PC-3 (cell line): Measurements from ENCODE around the gene SLC45A3. TPM values are rescaled to one million over a fixed set of nuclear protein-coding genes. Genes with fewer than 3 reads are reported as not detected.

Experiments used
- ATAC-seq: fragments of 200-7000 bp; cut with Tn5 transposase; 2 replicates; pipeline ENCODE4 v1.9.1; 2020; ENCODE audit warnings: mild to moderate bottlenecking, moderate library complexity
- BruUV-seq: library from RNA; stranded (reverse); fragments of 400-500 nt; replicated peaks from 2 replicates; lab custom pipeline; 2021; lab: Mats Ljungman, UMichigan
- CTCF ChIA-PET: fragments of 300-600 bp; sonication (Branson Sonifier 250); formaldehyde crosslinking; loops from one replicate; lab custom pipeline; 2022; ENCODE audit warnings: antibody characterized with exemption; lab: Charles Lee
- POLR2A ChIA-PET: fragments of 300-600 bp; sonication (Branson Sonifier 250); formaldehyde crosslinking; loops from one replicate; lab custom pipeline; 2022; ENCODE audit warnings: antibody characterized with exemption; ENCODE audit not compliant: unreplicated experiment; lab: Charles Lee
- DNase-seq: peaks from one replicate; pipeline ENCODE4 v3.0.0-alpha.2; 2015
- H2AFZ ChIP-seq: fragments of 300-600 bp; sonication (generic); 2 replicates; pipeline ENCODE4 v1.6.0; 2016; ENCODE audit warnings: antibody characterized with exemption, low read length
- H3F3A ChIP-seq: fragments of 300-600 bp; sonication (generic); one replicate; pipeline ENCODE4 v1.6.0; 2017; ENCODE audit warnings: antibody characterized with exemption, low read length, control low read depth, mild to moderate bottlenecking; ENCODE audit not compliant: unreplicated experiment
- H3K27ac ChIP-seq: fragments of 300-600 bp; sonication (generic); 2 replicates; pipeline ENCODE4 v1.5.1; 2016; ENCODE audit warnings: mild to moderate bottlenecking, low read length
- H3K27me3 ChIP-seq: fragments of 300-600 bp; sonication (generic); 2 replicates; pipeline ENCODE4 v1.6.1; 2016; ENCODE audit warnings: low read length, mixed read lengths
- H3K36me3 ChIP-seq: fragments of 300-600 bp; sonication (generic); 2 replicates; pipeline ENCODE4 v1.6.1; 2016; ENCODE audit warnings: low read depth, mixed run types, low read length, mixed read lengths
- H3K4me1 ChIP-seq: fragments of 300-600 bp; sonication (generic); 2 replicates; pipeline ENCODE4 v1.5.1; 2016; ENCODE audit warnings: low read length; ENCODE audit not compliant: insufficient read depth
- H3K4me2 ChIP-seq: fragments of 300-600 bp; sonication (generic); 2 replicates; pipeline ENCODE4 v1.6.0; 2016; ENCODE audit warnings: low read length
- H3K4me3 ChIP-seq: fragments of 300-600 bp; sonication (generic); 2 replicates; pipeline ENCODE4 v1.5.1; 2016; ENCODE audit warnings: mild to moderate bottlenecking, low read length, mixed read lengths
- H3K79me2 ChIP-seq: fragments of 300-600 bp; sonication (generic); 2 replicates; pipeline ENCODE4 v1.6.1; 2017; ENCODE audit warnings: low read length, mixed read lengths
- H3K9ac ChIP-seq: fragments of 300-600 bp; sonication (generic); 2 replicates; pipeline ENCODE4 v1.6.0; 2016; ENCODE audit warnings: mild to moderate bottlenecking, low read length
- H3K9me2 ChIP-seq: fragments of 300-600 bp; sonication (generic); replicated peaks from 2 replicates; pipeline ENCODE4 v1.6.1; 2016; ENCODE audit warnings: mixed run types, low read length, mixed read lengths
- H3K9me3 ChIP-seq: fragments of 300-600 bp; sonication (generic); 2 replicates; pipeline ENCODE4 v1.6.1; 2016; ENCODE audit warnings: low read length, mixed read lengths
- H4K20me1 ChIP-seq: fragments of 300-600 bp; sonication (generic); 2 replicates; pipeline ENCODE4 v1.6.1; 2016; ENCODE audit warnings: low read length, mixed read lengths
- EZH2 ChIP-seq: fragments of 300-600 bp; sonication (generic); IDR thresholded peaks from one replicate; pipeline ENCODE4 v1.6.1; 2017; ENCODE audit warnings: antibody characterized with exemption, mild to moderate bottlenecking, low read length; ENCODE audit not compliant: unreplicated experiment
- EZH2phosphoT487 ChIP-seq: fragments of 300-600 bp; sonication (generic); IDR thresholded peaks from 2 replicates; pipeline ENCODE4 v1.6.1; 2018; ENCODE audit warnings: mild to moderate bottlenecking, antibody characterized with exemption, low read length, borderline replicate concordance
- intact Hi-C: fragments of 100-400 bp; cut with micrococcal nuclease; formaldehyde crosslinking; loops from 2 replicates; pipeline ENCODE4 v1.9.0; 2023
- total RNA-seq: library from RNA; depleted of rRNA; stranded (reverse); fragments of >200 nt; gene quantifications from 2 replicates; pipeline ENCODE4 v1.2.3, GENCODE V29; 2014
- TF ChIP-seq, protein P1 (sequence below): fragments of 300-600 bp; sonication (generic); conservative IDR thresholded peaks from 2 replicates; pipeline ENCODE4 v1.5.1; 2017; ENCODE audit warnings: antibody characterized with exemption, low read depth, mild to moderate bottlenecking, low read length

SLC45A3 gene
- total RNA-seq, 1 experiment from 2014 or later = 33.2 TPM

DNA sequence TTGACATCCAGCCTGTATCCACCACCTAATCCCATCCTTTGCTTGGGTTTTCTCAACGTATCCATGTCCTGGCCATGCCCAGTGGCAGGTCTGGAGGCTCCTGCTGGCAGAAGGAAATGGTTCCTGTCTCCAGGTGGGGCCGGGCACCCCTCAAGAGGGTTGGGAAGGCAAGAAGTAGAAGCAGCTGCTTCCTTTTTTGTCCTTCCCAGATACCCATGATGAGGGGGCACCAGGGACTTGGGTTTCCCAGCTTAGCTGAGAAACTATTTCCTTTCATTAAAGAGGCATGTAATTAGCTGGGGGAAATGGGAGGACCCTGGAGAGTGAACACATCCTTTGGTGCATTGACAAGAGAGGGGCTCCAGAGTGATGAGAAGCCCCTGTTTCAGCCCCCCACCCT lies 21.1 kb upstream of the SLC45A3 start:
- H3K4me1 ChIP-seq = peaks cover 11% of the 10 kb centered on the region
- BruUV-seq = no TSS peak
- H3K4me3 ChIP-seq = no peak overlapping the region
- no peak overlapping the region for H3K27ac ChIP-seq
- no peak for TF ChIP-seq EZH2phosphoT487
- TF ChIP-seq EZH2 = no peak
- TF ChIP-seq, protein P1, sequence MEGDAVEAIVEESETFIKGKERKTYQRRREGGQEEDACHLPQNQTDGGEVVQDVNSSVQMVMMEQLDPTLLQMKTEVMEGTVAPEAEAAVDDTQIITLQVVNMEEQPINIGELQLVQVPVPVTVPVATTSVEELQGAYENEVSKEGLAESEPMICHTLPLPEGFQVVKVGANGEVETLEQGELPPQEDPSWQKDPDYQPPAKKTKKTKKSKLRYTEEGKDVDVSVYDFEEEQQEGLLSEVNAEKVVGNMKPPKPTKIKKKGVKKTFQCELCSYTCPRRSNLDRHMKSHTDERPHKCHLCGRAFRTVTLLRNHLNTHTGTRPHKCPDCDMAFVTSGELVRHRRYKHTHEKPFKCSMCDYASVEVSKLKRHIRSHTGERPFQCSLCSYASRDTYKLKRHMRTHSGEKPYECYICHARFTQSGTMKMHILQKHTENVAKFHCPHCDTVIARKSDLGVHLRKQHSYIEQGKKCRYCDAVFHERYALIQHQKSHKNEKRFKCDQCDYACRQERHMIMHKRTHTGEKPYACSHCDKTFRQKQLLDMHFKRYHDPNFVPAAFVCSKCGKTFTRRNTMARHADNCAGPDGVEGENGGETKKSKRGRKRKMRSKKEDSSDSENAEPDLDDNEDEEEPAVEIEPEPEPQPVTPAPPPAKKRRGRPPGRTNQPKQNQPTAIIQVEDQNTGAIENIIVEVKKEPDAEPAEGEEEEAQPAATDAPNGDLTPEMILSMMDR = no peak
- DNase-seq = no peak
- H3K9me2 ChIP-seq = no peaks in the 10 kb centered on the region
- POLR2A ChIA-PET = no interaction called here
- H3K4me2 ChIP-seq = no peak overlapping the region
- no peak for ATAC-seq
- no peaks in the 10 kb centered on the region for H3K79me2 ChIP-seq
- H3K9ac ChIP-seq = no peak overlapping the region
- CTCF ChIA-PET = no interaction called here
- H4K20me1 ChIP-seq = no peaks in the 10 kb centered on the region
- H3F3A ChIP-seq = no peaks in the 10 kb centered on the region
- H2AFZ ChIP-seq = no peak overlapping the region
- H3K9me3 ChIP-seq = no peaks in the 10 kb centered on the region
- no peaks in the 10 kb centered on the region for H3K36me3 ChIP-seq
- intact Hi-C loops = no loop called here
- no peaks in the 10 kb centered on the region for H3K27me3 ChIP-seq

DNA sequence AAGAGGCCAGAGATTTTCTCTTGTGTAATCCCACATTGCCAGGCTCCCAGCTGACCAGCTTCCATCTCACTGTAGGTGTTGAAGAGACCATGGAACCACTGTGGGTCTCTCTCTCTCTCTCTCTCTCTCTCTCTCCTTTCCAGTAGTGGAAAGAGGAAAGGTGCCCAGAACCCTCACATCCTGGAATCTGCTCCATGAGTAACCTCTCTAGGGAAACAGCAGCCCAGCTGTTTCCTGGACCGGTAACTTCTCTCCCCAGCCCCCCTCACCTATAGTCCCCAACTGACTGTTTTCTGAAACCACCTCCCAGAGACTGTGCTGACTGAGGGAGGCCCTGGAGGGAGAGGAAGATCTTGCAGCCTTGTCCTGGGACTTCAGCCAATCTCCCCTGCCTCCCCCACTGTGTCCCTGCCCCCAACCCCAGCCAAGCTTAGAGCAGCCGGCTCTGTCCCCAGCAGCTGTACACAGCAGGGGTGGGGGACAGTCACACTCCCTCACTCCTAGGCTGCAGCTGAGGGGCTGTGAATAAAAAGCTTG lies 20.6 kb upstream of the SLC45A3 start:
- H2AFZ ChIP-seq = no peak overlapping the region
- DNase-seq (no peak), ATAC-seq (no peak)
- H3F3A ChIP-seq = no peaks in the 10 kb centered on the region
- no peak for TF ChIP-seq EZH2
- TF ChIP-seq EZH2phosphoT487 = no peak
- TF ChIP-seq, protein P1 = no peak
- no peaks in the 10 kb centered on the region for H3K9me3 ChIP-seq
- H3K36me3 ChIP-seq = no peaks in the 10 kb centered on the region
- H3K79me2 ChIP-seq = no peaks in the 10 kb centered on the region
- H3K4me1 ChIP-seq = peaks cover 11% of the 10 kb centered on the region
- CTCF ChIA-PET = no interaction called here
- no peak overlapping the region for H3K4me3 ChIP-seq
- no peaks in the 10 kb centered on the region for H3K27me3 ChIP-seq
- BruUV-seq = no TSS peak
- intact Hi-C loops = no loop called here
- no peaks in the 10 kb centered on the region for H3K9me2 ChIP-seq
- no peaks in the 10 kb centered on the region for H4K20me1 ChIP-seq
- POLR2A ChIA-PET = no interaction called here
- H3K4me2 ChIP-seq = no peak overlapping the region
- H3K9ac ChIP-seq = no peak overlapping the region
- no peak overlapping the region for H3K27ac ChIP-seq

DNA sequence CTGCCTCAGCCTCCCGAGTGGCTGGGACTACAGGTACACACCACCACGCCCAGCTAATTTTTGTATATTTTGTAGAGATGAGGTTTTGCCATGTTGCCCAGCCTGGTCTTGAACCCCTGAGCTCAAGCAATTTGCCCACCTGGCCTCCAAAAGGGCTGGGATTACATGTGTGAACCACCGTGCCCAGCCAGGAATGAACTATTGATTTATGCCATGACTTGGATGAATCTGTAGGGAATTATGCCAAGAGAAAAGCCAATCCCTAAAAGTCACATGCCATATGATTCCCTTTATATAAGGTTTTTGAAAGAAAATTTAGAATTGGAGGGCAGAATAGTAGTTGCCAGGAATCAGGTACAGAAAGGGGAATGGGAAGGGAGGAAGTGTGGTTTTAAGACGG lies 19.1 kb upstream of the SLC45A3 start:
- no peak overlapping the region for H3K9ac ChIP-seq
- CTCF ChIA-PET = no interaction called here
- no peaks in the 10 kb centered on the region for H3K36me3 ChIP-seq
- no peaks in the 10 kb centered on the region for H3K9me3 ChIP-seq
- DNase-seq (no peak), ATAC-seq (no peak)
- H3K4me1 ChIP-seq = peaks cover 11% of the 10 kb centered on the region
- H4K20me1 ChIP-seq = no peaks in the 10 kb centered on the region
- H3K27ac ChIP-seq = no peak overlapping the region
- H3K4me2 ChIP-seq = no peak overlapping the region
- no peak overlapping the region for H2AFZ ChIP-seq
- intact Hi-C loops = no loop called here
- no peaks in the 10 kb centered on the region for H3K9me2 ChIP-seq
- no TSS peak for BruUV-seq
- POLR2A ChIA-PET = no interaction called here
- TF ChIP-seq, protein P1 = no peak
- TF ChIP-seq EZH2phosphoT487 (no peak), EZH2 (no peak)
- no peaks in the 10 kb centered on the region for H3F3A ChIP-seq
- H3K79me2 ChIP-seq = no peaks in the 10 kb centered on the region
- no peaks in the 10 kb centered on the region for H3K27me3 ChIP-seq
- no peak overlapping the region for H3K4me3 ChIP-seq
